ENCODE results near the gene STARD7. TPM values are rescaled to one million over a fixed set of nuclear protein-coding genes. Genes with fewer than 3 reads are reported as not detected.

The STARD7 gene
- total RNA-seq, 4 donors from 2014 or later, result 93.4 to 122 (median 107) TPM

DNA sequence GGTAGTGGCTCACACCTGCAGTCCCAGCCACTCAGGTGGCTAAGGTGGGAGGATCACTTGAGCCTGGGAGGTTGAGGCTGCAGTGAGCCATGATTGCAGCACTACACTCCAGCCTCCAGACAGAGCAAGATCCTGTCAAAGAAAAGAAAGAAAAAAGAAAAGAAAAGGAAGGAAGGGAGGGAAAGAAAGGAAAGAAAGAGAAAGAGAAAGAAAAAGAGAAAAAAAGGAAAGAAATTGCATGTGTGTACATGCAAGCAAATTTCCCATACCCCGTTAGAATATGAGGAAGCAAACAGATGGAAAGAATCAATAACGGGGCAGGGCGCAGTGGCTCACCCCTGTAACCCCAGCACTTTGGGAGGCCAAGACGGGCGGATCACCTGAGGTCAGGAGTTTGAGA lies 39.3 kb upstream of the STARD7 start:
- WGBS, 2 donors (ENCODE audit: low coverage in 1 of 2), result 75 to 80% methylated on average over 5 of the region's 5 CpGs
- no peak for TF ChIP-seq POLR2AphosphoS5 (IDR thresholded peaks at IDR 0.05)
- TF ChIP-seq POLR2A (IDR thresholded peaks at IDR 0.05), result no peak
- no peak for TF ChIP-seq EP300 (IDR thresholded peaks at IDR 0.05)
- no peak for TF ChIP-seq CTCF (IDR thresholded peaks at IDR 0.05)
- Histone ChIP-seq H3K27me3 (no peaks in the 10 kb centered on the region), H3K9me3 (no peaks in the 10 kb centered on the region), H3K4me1 (peaks cover 0 to 36% (median 3%) of the 10 kb centered on the region in 3 donors), H3K36me3 (peaks cover 0 to 18% of the 10 kb centered on the region in 2 donors), H3K4me3 (no peak overlapping the region), H3K27ac (no peak overlapping the region)
- ATAC-seq, result no peak

- Histone ChIP-seq H3K9me3 (no peaks in the 10 kb centered on the region), H3K27me3 (no peaks in the 10 kb centered on the region), H3K27ac (no peak overlapping the region), H3K36me3 (peaks cover 0 to 9% of the 10 kb centered on the region in 2 donors), H3K4me3 (no peak overlapping the region), H3K4me1 (peaks cover 0 to 30% (median 3%) of the 10 kb centered on the region in 3 donors)
- TF ChIP-seq EP300 (IDR thresholded peaks at IDR 0.05), result no peak
- no peak for TF ChIP-seq POLR2A (IDR thresholded peaks at IDR 0.05)
- TF ChIP-seq CTCF (IDR thresholded peaks at IDR 0.05), result no peak
- TF ChIP-seq POLR2AphosphoS5 (IDR thresholded peaks at IDR 0.05), result no peak
- no peak for ATAC-seq
- WGBS, 2 donors (ENCODE audit: low coverage in 1 of 2), result 69 to 87% methylated on average over 3 of the region's 3 CpGs
Measured at GRCh38 chr2:96247009-96247408, 38.4 kb upstream of the STARD7 start.

- Histone ChIP-seq H3K4me3 (no peak overlapping the region), H3K27me3 (no peaks in the 10 kb centered on the region), H3K36me3 (peaks cover 0 to 2% of the 10 kb centered on the region in 2 donors), H3K27ac (peak overlapping the region in 1 of 4 donors; percentile 9), H3K9me3 (no peaks in the 10 kb centered on the region), H3K4me1 (peaks cover 0 to 18% (median 3%) of the 10 kb centered on the region in 3 donors)
- TF ChIP-seq POLR2AphosphoS5 (IDR thresholded peaks at IDR 0.05) (no peak), POLR2A (IDR thresholded peaks at IDR 0.05) (no peak), EP300 (IDR thresholded peaks at IDR 0.05) (no peak), CTCF (IDR thresholded peaks at IDR 0.05) (no peak)
- 82 to 84% methylated on average over 3 to 8 of the region's 8 CpGs for WGBS, 2 donors (ENCODE audit: low coverage in 1 of 2)
- peak; percentile 19 for ATAC-seq
Measured at GRCh38 chr2:96245609-96246390, 37.2 kb upstream of the STARD7 start.

DNA sequence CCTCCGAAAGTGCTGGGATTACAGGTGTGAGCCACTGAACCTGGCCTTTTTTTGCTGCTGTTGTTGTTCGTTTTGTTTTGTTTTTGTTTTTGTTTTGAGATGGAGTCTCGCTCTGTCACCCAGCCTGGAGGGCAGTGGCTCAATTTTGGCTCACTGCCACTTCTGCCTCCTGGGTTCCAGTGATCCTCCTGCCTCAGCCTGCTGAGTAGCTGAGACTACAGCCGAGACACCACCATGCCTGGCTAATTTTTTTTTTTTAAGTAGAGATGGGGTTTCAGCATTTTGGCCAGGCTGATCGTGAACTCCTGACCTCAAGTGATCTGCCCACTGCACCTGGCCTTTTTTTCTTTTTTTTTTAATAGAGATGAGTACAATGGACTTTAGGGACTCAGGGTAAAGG lies 35.2 kb upstream of the STARD7 start:
- Histone ChIP-seq H3K36me3 (peaks cover 0 to 17% of the 10 kb centered on the region in 2 donors), H3K4me1 (peaks cover 0 to 3% (median 0%) of the 10 kb centered on the region in 3 donors), H3K27ac (no peak overlapping the region), H3K27me3 (no peaks in the 10 kb centered on the region), H3K9me3 (no peaks in the 10 kb centered on the region), H3K4me3 (no peak overlapping the region)
- WGBS, 2 donors (ENCODE audit: low coverage in 1 of 2), result 86 to 100% methylated on average over 1 to 3 of the region's 5 CpGs
- no peak for ATAC-seq
- TF ChIP-seq EP300 (IDR thresholded peaks at IDR 0.05) (no peak), POLR2A (IDR thresholded peaks at IDR 0.05) (no peak), POLR2AphosphoS5 (IDR thresholded peaks at IDR 0.05) (no peak), CTCF (IDR thresholded peaks at IDR 0.05) (no peak)

Measured in gastroesophageal sphincter (tissue), 4 donors.